GM12891 (cell line): ENCODE results near the gene METTL15.
"Not testable (repeated sequence)": the region's sequence is repeated elsewhere in the genome, so short reads cannot be mapped to it uniquely, and the experiment has no call there.

Source experiments
- PAX5 ChIP-seq: IDR thresholded peaks from 2 replicates; pipeline ENCODE4 v1.6.1; 2011; ENCODE audit warnings: low read length, moderate library complexity, mild to moderate bottlenecking; ENCODE audit not compliant: insufficient read depth, severe bottlenecking
- POLR2A ChIP-seq: IDR thresholded peaks from 2 replicates; pipeline ENCODE4 v1.6.1; 2011; ENCODE audit warnings: low read depth, low read length, control low read depth
- POLR2AphosphoS5 ChIP-seq: IDR thresholded peaks from 2 replicates; pipeline ENCODE4 v1.6.1; 2011; ENCODE audit warnings: low read depth, low read length, control low read depth
- POU2F2 ChIP-seq: IDR thresholded peaks from 2 replicates; pipeline ENCODE4 v1.6.1; 2011; ENCODE audit warnings: low read depth, mild to moderate bottlenecking, control low read depth, low read length, moderate library complexity
- SPI1 ChIP-seq: IDR thresholded peaks from 2 replicates; pipeline ENCODE4 v1.6.1; 2011; ENCODE audit warnings: low read depth, low read length, control low read depth
- TAF1 ChIP-seq: IDR thresholded peaks from 2 replicates; pipeline ENCODE4 v1.6.1; 2011; ENCODE audit warnings: low read depth, low read length, control low read depth

DNA sequence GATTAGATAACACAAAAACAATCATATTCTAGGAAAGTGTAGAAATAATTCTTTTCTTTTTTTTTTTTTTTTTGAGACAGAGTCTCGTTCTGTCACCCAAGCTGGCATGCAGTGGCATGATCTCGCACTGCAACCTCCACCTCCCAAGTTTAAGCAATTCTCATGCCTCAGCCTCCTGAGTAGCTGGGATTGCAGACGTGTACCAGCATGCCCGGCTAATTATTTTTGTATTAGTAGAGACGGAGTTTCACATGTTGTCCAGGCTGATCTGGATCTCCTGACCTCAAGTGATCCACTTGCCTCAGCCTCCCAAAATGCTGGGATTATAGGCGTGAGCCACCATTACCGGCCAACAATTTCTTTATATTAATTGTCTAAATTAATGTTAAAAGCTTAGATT is 182.8 kb downstream of the METTL15 start:
- TF ChIP-seq POLR2A, POLR2AphosphoS5, TAF1, SPI1, POU2F2, PAX5: not testable (repeated sequence)
